GM18507 (cell line): ENCODE results near the gene FOXJ1.

ENCODE experiments used
- DNase-seq: peaks from one replicate; pipeline ENCODE4 v3.0.0; 2011; ENCODE audit warnings: low read depth; ENCODE audit not compliant: insufficient read length; ENCODE audit errors: extremely low spot score
- FAIRE-seq: peaks from 2 replicates; lab custom pipeline; 2011; peaks lifted over from hg19 to GRCh38; lab: Jason Lieb, UNC

FOXJ1 gene

GRCh38 chr17:76104140-76104895, 36.7 kb downstream of the FOXJ1 start:
- DNase-seq (no peak), FAIRE-seq (no peak)

- DNase-seq = peak; percentile 99
- FAIRE-seq = peak; percentile 89
Observed at GRCh38 chr17:76103274-76104139, 37.5 kb downstream of the FOXJ1 start, which contains the start of gene EXOC7. Gene EXOC7, minus strand, starts transcription at chr17:76103787. Its CDS starts 95 bp downstream, at chr17:76103692.

GRCh38 chr17:76102944-76103273, 38.1 kb downstream of the FOXJ1 start:
- FAIRE-seq (no peak), DNase-seq (no peak)

GRCh38 chr17:76097716-76098295, 43.2 kb downstream of the FOXJ1 start:
- DNase-seq = no peak
- FAIRE-seq = no peak

- no peak for DNase-seq
- FAIRE-seq = no peak
Observed at GRCh38 chr17:76095943-76096342, 45.1 kb downstream of the FOXJ1 start.

- DNase-seq = no peak
- no peak for FAIRE-seq
Observed at GRCh38 chr17:76094046-76094445, 47.0 kb downstream of the FOXJ1 start.

- DNase-seq (no peak), FAIRE-seq (no peak)
Observed at GRCh38 chr17:76092526-76093413, 48.3 kb downstream of the FOXJ1 start.

- FAIRE-seq = no peak
- DNase-seq = no peak
Observed at GRCh38 chr17:76091526-76092286, 49.3 kb downstream of the FOXJ1 start.

GRCh38 chr17:76090517-76091129, 50.4 kb downstream of the FOXJ1 start:
- no peak for FAIRE-seq
- DNase-seq = no peak

- DNase-seq (no peak), FAIRE-seq (no peak)
Observed at GRCh38 chr17:76089680-76090516, 51.1 kb downstream of the FOXJ1 start.

- no peak for DNase-seq
- no peak for FAIRE-seq
Observed at GRCh38 chr17:76088868-76089576, 52.0 kb downstream of the FOXJ1 start.

- DNase-seq (no peak), FAIRE-seq (no peak)
Observed at GRCh38 chr17:76088041-76088867, 52.8 kb downstream of the FOXJ1 start.

GRCh38 chr17:76087531-76087930, 53.5 kb downstream of the FOXJ1 start:
- DNase-seq (no peak), FAIRE-seq (no peak)

- no peak for DNase-seq
- FAIRE-seq = no peak
Observed at GRCh38 chr17:76086384-76086783, 54.7 kb downstream of the FOXJ1 start.
